Esophagus (tissue), 2 donors: ENCODE measurements around the gene NLRC5. TPM values are rescaled to one million over a fixed set of nuclear protein-coding genes. Genes with fewer than 3 reads are reported as not detected.
"Not testable (repeated sequence)": the region's sequence is repeated elsewhere in the genome, so short reads cannot be mapped to it uniquely, and the experiment has no call there.

Experiments
- H3K27ac ChIP-seq, 2 donors: one replicate each; pipeline ENCODE4 v1.5.1; 2013; ENCODE audit warnings: low read depth in 2 of 2, mild to moderate bottlenecking in 2 of 2, inconsistent platforms in 1 of 2, low read length in 1 of 2, moderate library complexity in 1 of 2
- H3K27me3 ChIP-seq, 2 donors: one replicate each; pipeline ENCODE4 v1.6.1; 2013; ENCODE audit warnings: low read length in 2 of 2, control low read depth in 1 of 2, mild to moderate bottlenecking in 1 of 2; ENCODE audit not compliant: insufficient read depth in 2 of 2, control insufficient read depth in 1 of 2
- H3K36me3 ChIP-seq, 2 donors: one replicate each; pipeline ENCODE4 v1.6.1; 2013; ENCODE audit warnings: low read length in 1 of 2; ENCODE audit not compliant: control insufficient read depth in 2 of 2, insufficient read depth in 2 of 2
- H3K4me1 ChIP-seq, 2 donors: one replicate each; pipeline ENCODE4 v1.6.1; 2013; ENCODE audit warnings: low read length in 1 of 2; ENCODE audit not compliant: control insufficient read depth in 2 of 2, insufficient read depth in 2 of 2
- H3K4me3 ChIP-seq, 2 donors: one replicate each; pipeline ENCODE4 v1.5.1; 2013; ENCODE audit warnings: low read length in 2 of 2, mild to moderate bottlenecking in 2 of 2, low read depth in 1 of 2, moderate library complexity in 1 of 2
- H3K9me3 ChIP-seq, 2 donors: one replicate each; pipeline ENCODE4 v1.6.1; 2013; ENCODE audit warnings: mild to moderate bottlenecking in 2 of 2, low read depth in 1 of 2, low read length in 1 of 2, moderate library complexity in 1 of 2; ENCODE audit not compliant: control insufficient read depth in 2 of 2, insufficient read depth in 1 of 2
- WGBS, 2 donors: extraction: QIAGEN DNeasy Blood & Tissue Kit; methylation state at CpG; one replicate each; pipeline ENCODE4 v1.1.7; 2013; 5-methylcytosine and 5-hydroxymethylcytosine counted together
- polyA plus RNA-seq, 2 donors: library from polyadenylated mRNA; stranded (reverse); fragments of 200-250 nt; gene quantifications; one replicate each; pipeline ENCODE4 v1.2.3, GENCODE V29; 2013
- donor health status: healthy with polysubstance abuse.
- donor health status: Bipolar disorder and iron deficiency.

Gene NLRC5
- polyA plus RNA-seq, 2 donors: 11.3 to 21.7 TPM

DNA sequence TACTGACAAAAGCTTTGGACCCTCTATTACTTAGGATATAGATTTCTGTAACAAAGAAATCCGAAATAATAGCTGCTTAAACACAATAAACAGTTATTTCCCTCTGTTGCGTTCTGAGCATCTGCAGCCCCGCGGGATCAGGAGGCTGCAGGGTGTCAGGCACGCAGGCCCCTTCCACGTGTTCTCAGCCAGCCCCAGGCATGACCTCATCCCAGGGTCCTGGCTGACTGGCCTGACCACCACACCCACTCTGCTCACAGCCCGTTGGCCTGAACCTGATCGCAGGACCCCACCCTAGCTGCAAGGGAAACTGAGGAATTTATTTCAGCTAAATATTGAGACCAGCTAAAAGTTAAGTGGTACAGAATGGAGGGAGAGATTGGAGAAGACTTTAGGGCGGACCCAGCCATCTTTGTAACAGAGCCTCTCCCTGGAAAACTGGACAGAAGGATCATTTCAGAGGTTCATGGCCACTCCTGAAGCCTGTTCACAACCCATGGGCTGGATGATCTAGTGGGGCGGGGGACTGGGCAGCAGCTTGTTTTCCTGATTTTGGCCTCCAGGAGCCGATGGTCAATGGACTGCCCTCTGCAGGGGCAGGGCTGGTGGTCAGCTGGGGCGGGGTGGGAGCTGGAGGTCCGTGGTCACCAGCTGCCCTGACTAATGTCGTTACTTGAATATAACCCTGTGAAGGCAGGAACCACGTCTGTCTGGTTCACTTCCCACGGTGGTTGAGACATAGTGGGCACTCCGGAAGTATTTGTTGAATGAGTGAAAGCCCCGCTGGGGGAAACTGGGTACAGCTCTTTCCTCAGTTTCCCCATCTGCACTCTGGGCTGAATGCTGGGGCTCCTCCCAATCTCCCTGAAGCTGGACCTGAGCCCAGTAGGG is 16.7 kb upstream of the NLRC5 start:
- 68 to 72% methylated on average over 18 of the region's 18 CpGs for WGBS, 2 donors
- Histone ChIP-seq H3K9me3 (no peaks in the 10 kb centered on the region), H3K4me3 (no peak overlapping the region), H3K27ac (no peak overlapping the region), H3K27me3 (no peaks in the 10 kb centered on the region), H3K4me1 (no peaks in the 10 kb centered on the region), H3K36me3 (no peaks in the 10 kb centered on the region)

GRCh38 chr16:56973294-56973689 is 16.1 kb upstream of the NLRC5 start:
- H3K27me3 ChIP-seq: no peaks in the 10 kb centered on the region
- H3K9me3 ChIP-seq: no peaks in the 10 kb centered on the region
- H3K27ac ChIP-seq: no peak overlapping the region
- H3K4me1 ChIP-seq: no peaks in the 10 kb centered on the region
- 83 to 88% methylated on average over 9 of the region's 9 CpGs for WGBS, 2 donors
- no peaks in the 10 kb centered on the region for H3K36me3 ChIP-seq
- H3K4me3 ChIP-seq: no peak overlapping the region

DNA sequence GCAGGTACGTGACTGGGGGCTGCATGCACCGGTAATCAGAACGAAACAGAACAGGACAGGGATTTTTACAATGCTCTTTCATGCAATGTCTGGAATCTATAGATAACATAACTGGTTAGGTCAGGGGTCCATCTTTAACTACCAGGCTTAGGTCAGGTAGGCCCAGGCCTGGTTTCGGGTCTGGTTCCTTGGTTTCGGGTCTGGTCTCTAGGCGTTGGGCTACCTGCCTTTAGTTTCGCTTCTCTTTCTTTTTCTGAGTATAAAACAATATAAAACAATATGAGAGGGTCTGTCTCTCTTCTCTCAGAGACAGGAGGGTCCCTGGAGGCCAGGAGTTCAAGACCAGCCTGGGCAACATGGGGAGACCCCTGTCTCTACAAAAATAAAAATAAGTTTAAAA is 15.5 kb upstream of the NLRC5 start:
- not testable (repeated sequence) for H3K27ac ChIP-seq, H3K9me3 ChIP-seq, H3K4me3 ChIP-seq, H3K36me3 ChIP-seq, H3K4me1 ChIP-seq, H3K27me3 ChIP-seq
- 80 to 92% methylated on average over 7 of the region's 7 CpGs for WGBS, 2 donors

DNA sequence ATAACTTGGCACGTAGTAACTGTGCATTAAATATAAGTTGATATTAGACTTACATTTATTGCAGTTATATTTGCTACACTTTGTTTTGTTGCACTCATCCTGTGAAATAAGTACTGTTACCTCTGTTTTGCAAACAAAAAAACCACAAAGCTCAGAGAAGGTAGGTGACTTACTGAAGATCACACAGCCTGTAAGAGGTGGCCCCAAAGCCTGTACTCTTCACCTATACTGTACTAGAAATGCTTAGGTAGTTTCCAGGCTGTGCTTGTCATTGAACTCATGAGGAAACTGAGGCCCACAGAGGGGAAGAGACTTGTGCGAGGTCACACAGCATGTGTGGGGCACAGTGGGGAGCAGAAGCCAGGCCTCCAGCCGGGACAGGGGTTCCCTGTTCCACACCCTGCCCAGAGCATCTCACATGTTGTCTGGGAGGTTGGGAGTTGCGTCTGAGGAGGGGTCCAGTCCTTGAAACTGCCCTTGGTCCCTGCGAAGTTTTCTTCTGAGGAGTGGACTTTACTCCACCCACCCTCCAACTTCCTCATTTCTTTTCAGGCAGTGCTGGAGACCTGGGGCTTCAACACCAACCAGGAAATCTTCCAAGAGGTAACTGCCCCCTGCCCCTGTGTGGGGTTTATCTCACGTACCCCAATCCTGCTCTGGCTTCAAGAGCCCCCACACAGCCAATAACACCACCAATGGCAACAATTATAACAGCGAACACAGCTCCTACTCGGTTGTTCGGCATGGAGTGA is 14.6 kb upstream of the NLRC5 start:
- WGBS, 2 donors: 77 to 84% methylated on average over 9 of the region's 9 CpGs
- H3K27me3 ChIP-seq: no peaks in the 10 kb centered on the region

GRCh38 chr16:56975714-56976113 is 13.6 kb upstream of the NLRC5 start:
- no peaks in the 10 kb centered on the region for H3K27me3 ChIP-seq
- H3K4me3 ChIP-seq: no peak overlapping the region
- no peaks in the 10 kb centered on the region for H3K4me1 ChIP-seq
- 88 to 93% methylated on average over 10 of the region's 10 CpGs for WGBS, 2 donors
- no peaks in the 10 kb centered on the region for H3K9me3 ChIP-seq
- no peaks in the 10 kb centered on the region for H3K36me3 ChIP-seq
- no peak overlapping the region for H3K27ac ChIP-seq

More for the DNA sequence above, 14.6 kb upstream of the NLRC5 start:
- Histone ChIP-seq H3K36me3 (no peaks in the 10 kb centered on the region), H3K4me3 (no peak overlapping the region), H3K27ac (no peak overlapping the region), H3K9me3 (no peaks in the 10 kb centered on the region), H3K4me1 (no peaks in the 10 kb centered on the region)

- no peaks in the 10 kb centered on the region for H3K9me3 ChIP-seq
- 81 to 93% methylated on average over 6 of the region's 6 CpGs for WGBS, 2 donors
- H3K27ac ChIP-seq: no peak overlapping the region
- no peaks in the 10 kb centered on the region for H3K36me3 ChIP-seq
- H3K4me3 ChIP-seq: no peak overlapping the region
- H3K27me3 ChIP-seq: no peaks in the 10 kb centered on the region
- no peaks in the 10 kb centered on the region for H3K4me1 ChIP-seq
These were observed 12.1 kb upstream of the NLRC5 start for GRCh38 chr16:56977216-56977615.

DNA sequence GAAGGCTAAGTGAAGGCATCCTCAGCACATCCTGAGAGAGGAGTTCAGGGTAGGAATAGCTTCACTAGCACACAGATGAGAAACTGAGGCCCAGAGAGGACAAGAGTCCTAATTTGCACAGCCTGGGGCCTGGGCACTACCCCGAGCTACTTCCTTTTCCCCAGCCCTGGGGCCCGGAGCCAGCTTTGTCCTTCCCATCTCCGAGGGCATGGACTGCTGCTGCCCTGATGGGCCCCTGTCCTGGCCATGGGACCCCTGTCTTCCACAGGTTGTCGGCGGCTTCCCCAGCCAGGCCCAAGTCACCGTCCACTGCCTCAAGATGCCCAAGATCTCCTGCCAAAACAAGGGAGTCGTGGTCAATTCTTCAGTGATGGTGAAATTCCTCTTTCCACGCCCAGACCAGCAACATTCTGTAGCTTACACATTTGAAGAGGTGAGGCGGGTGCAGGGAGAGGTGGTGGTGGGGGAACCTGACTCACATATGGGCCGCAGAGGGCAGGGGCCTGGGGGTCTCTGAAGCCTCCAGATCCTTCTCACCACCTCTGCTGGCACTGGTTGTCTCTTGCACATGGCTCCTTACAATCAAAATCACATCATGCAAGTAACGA is 11.4 kb upstream of the NLRC5 start:
- WGBS, 2 donors: 91 to 95% methylated on average over 11 of the region's 11 CpGs
- Histone ChIP-seq H3K4me1 (no peaks in the 10 kb centered on the region), H3K27ac (no peak overlapping the region), H3K4me3 (no peak overlapping the region), H3K36me3 (no peaks in the 10 kb centered on the region), H3K9me3 (no peaks in the 10 kb centered on the region), H3K27me3 (no peaks in the 10 kb centered on the region)

DNA sequence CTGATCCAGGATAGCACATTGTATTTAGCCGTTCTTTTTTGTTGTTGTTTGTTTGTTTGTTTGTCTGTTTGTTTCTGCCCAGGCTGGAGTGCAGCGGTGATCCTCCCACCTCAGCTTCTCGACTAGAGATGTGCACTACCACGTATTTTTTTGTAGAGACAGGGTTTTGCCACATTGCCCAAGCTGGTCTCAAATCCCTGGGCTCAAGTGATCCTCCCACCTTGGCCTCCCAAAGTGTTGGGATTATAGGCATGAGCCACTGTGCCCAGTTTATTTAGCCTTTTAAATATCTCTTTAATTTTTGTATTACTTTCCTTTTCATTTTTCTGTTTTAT is 9.2 kb upstream of the NLRC5 start:
- no peaks in the 10 kb centered on the region for H3K27me3 ChIP-seq
- H3K4me3 ChIP-seq: no peak overlapping the region
- 87 to 88% methylated on average over 4 of the region's 4 CpGs for whole genome bisulfite sequencing, 2 donors
- H3K4me1 ChIP-seq: peaks cover 0 to 2% of the 10 kb centered on the region in 2 donors
- no peak overlapping the region for H3K27ac ChIP-seq
- no peaks in the 10 kb centered on the region for H3K9me3 ChIP-seq
- no peaks in the 10 kb centered on the region for H3K36me3 ChIP-seq

DNA sequence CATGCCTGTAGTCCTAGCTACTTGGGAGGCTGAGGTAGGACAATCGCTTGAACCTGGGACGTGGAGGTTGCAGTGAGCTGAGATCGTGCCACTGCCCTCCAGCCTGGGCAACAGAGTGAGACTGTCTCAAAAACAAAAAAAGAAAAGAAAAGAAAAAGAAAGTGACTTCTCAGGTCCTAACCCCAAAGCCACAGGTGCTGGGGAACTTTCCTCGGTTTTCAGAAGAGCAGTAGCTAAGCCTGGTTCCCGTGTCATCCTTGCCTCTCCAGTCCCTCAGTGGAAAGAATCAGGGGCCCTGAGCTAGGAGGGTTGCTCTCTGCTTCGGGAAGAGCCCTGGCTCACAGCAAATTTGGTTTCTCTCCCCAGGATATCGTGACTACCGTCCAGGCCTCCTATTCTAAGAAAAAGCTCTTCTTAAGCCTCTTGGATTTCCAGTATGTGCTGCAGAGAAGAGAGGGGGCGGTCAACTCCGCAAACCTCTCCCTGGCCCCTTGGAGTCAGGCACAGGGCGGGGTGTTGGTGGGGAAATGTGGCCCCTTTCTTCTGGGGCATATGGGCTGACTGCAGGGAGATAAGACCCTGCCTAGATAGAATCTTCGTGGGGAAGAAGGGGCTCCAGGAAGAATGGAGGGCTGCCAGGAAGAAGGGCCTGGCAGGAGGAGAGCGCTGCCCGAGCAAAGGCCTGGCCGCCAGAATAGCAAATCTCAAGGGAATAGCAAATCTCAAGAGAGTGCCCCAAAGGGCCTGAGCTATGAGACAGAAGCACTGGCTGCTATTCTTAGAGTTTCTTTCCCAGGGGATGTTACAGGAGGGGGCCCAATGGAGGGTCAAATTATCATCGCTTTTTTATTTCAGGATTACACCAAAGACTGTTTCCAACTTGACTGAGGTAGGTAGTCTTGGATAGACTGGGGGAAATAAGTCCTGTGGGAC is 8.3 kb upstream of the NLRC5 start:
- 85% methylated on average over 16 of the region's 16 CpGs for WGBS, 2 donors
- H3K9me3 ChIP-seq: no peaks in the 10 kb centered on the region
- H3K36me3 ChIP-seq: no peaks in the 10 kb centered on the region
- no peaks in the 10 kb centered on the region for H3K27me3 ChIP-seq
- peaks cover 0 to 10% of the 10 kb centered on the region in 2 donors for H3K4me1 ChIP-seq
- H3K27ac ChIP-seq: no peak overlapping the region
- H3K4me3 ChIP-seq: no peak overlapping the region
